Esophagus muscularis mucosa (tissue), 4 donors: Measurements from ENCODE around the gene ATP6V1C2.
"Not testable (repeated sequence)": the region's sequence is repeated elsewhere in the genome, so short reads cannot be mapped to it uniquely, and the experiment has no call there.

Experiments
- CTCF ChIP-seq, 3 experiments: fragments of 200-600 bp in 2 of 3; fragments of 450-650 bp in 1 of 3; sonication (generic) in 2 of 3; IDR thresholded peaks; one replicate each; pipeline ENCODE4 v1.5.1; 2017 to 2019; ENCODE audit warnings: antibody characterized with exemption in 3 of 3, mild to moderate bottlenecking in 2 of 3, moderate library complexity in 1 of 3
- EP300 ChIP-seq: sonication (generic); formaldehyde crosslinking; IDR thresholded peaks from one replicate; pipeline ENCODE4 v1.6.1; 2017; ENCODE audit warnings: antibody characterized with exemption
- POLR2A ChIP-seq: fragments of 450-650 bp; IDR thresholded peaks from one replicate; pipeline ENCODE4 v1.6.1; 2017; ENCODE audit warnings: antibody characterized with exemption, moderate library complexity, mild to moderate bottlenecking, low read depth
- POLR2AphosphoS5 ChIP-seq, 2 donors: sonication (generic); formaldehyde crosslinking; IDR thresholded peaks; one replicate each; pipeline ENCODE4 v1.6.1; 2017; ENCODE audit warnings: antibody characterized with exemption in 2 of 2

- TF ChIP-seq POLR2A; POLR2AphosphoS5 (IDR thresholded peaks at IDR 0.05); CTCF (IDR thresholded peaks at IDR 0.05); EP300: not testable (repeated sequence)
These were observed 59.4 kb downstream of the ATP6V1C2 start for GRCh38 chr2:10780821-10781220.
